Ishikawa (cell line): ENCODE data around the gene BIRC5.
A peak's percentile ranks its signal among the peaks of the same experiment; 100 is the strongest.

Experiments used
- CEBPB ChIP-seq: IDR thresholded peaks from 2 replicates; pipeline ENCODE4 v1.6.1; 2012
- CREB1 ChIP-seq: IDR thresholded peaks from 2 replicates; pipeline ENCODE4 v1.6.1; 2012; ENCODE audit warnings: low read depth
- EGR1 ChIP-seq: IDR thresholded peaks from 2 replicates; pipeline ENCODE4 v1.6.1; 2012
- EP300 ChIP-seq: IDR thresholded peaks from 2 replicates; pipeline ENCODE4 v1.6.1; 2012; ENCODE audit warnings: borderline replicate concordance
- FOXM1 ChIP-seq: IDR thresholded peaks from 2 replicates; pipeline ENCODE4 v1.6.1; 2012; ENCODE audit warnings: low read depth, borderline replicate concordance
- MAX ChIP-seq: IDR thresholded peaks from 2 replicates; pipeline ENCODE4 v1.6.1; 2012
- NFIC ChIP-seq: IDR thresholded peaks from 2 replicates; pipeline ENCODE4 v1.6.1; 2012
- RAD21 ChIP-seq: IDR thresholded peaks from 2 replicates; pipeline ENCODE4 v1.6.1; 2012; ENCODE audit warnings: low read depth
- REST ChIP-seq: IDR thresholded peaks from 2 replicates; pipeline ENCODE4 v1.6.1; 2012; ENCODE audit warnings: low read depth, mild to moderate bottlenecking
- TAF1 ChIP-seq: IDR thresholded peaks from 2 replicates; pipeline ENCODE4 v1.6.1; 2012; ENCODE audit warnings: low read depth, mild to moderate bottlenecking
- TCF12 ChIP-seq: IDR thresholded peaks from 2 replicates; pipeline ENCODE4 v1.6.1; 2012; ENCODE audit warnings: low read depth
- TEAD4 ChIP-seq: IDR thresholded peaks from 2 replicates; pipeline ENCODE4 v1.6.1; 2012
- USF1 ChIP-seq: IDR thresholded peaks from 2 replicates; pipeline ENCODE4 v1.6.1; 2012
- YY1 ChIP-seq: IDR thresholded peaks from 2 replicates; pipeline ENCODE4 v1.6.1; 2012; ENCODE audit warnings: low read depth
- ZBTB7A ChIP-seq: IDR thresholded peaks from 2 replicates; pipeline ENCODE4 v1.6.1; 2012; ENCODE audit warnings: low read depth

Gene BIRC5

GRCh38 chr17:78168903-78169793, 44.9 kb upstream of the BIRC5 start:
- 0 out of 2 replicates have a peak, but pooled peaks have one; percentile 2 for TF ChIP-seq TCF12
- 0 out of 2 replicates have a peak, but pooled peaks have one; percentile 44 for TF ChIP-seq MAX
- 0 out of 2 replicates have a peak, but pooled peaks have one; percentile 61 for TF ChIP-seq ZBTB7A
- TF ChIP-seq FOXM1 = no peak
- no peak for TF ChIP-seq EGR1
- TF ChIP-seq USF1 = peak; percentile 43
- TF ChIP-seq EP300 = no peak
- TF ChIP-seq REST = no peak
- TF ChIP-seq NFIC = no peak
- no peak for TF ChIP-seq RAD21
- TF ChIP-seq TEAD4 = no peak
- 0 out of 2 replicates have a peak, but pooled peaks have one; percentile 31 for TF ChIP-seq YY1
- no peak for TF ChIP-seq TAF1
- TF ChIP-seq CEBPB = no peak
- TF ChIP-seq CREB1 = no peak

GRCh38 chr17:78170692-78171590, 43.1 kb upstream of the BIRC5 start:
- TF ChIP-seq ZBTB7A (peak; percentile 34; the same call in 1 of the 2 replicates), EGR1 (no peak)

- TF ChIP-seq EP300 (0 out of 2 replicates have a peak, but pooled peaks have one; percentile 11), CREB1 (no peak)
These were observed 41.6 kb upstream of the BIRC5 start for GRCh38 chr17:78172249-78173051.

GRCh38 chr17:78173097-78173715, 40.8 kb upstream of the BIRC5 start:
- TF ChIP-seq USF1 (no peak), REST (no peak), CREB1 (no peak), RAD21 (no peak), CEBPB (no peak), TAF1 (no peak), NFIC (no peak)

- TF ChIP-seq CREB1 = no peak
- TF ChIP-seq RAD21 = peak; percentile 53; the same call in 1 of the 2 replicates
- TF ChIP-seq MAX = peak; percentile 68
- TF ChIP-seq TEAD4 = no peak
- 0 out of 2 replicates have a peak, but pooled peaks have one; percentile 13 for TF ChIP-seq EP300
- TF ChIP-seq FOXM1 = no peak
- 0 out of 2 replicates have a peak, but pooled peaks have one; percentile 14 for TF ChIP-seq TCF12
These were observed 39.6 kb upstream of the BIRC5 start for GRCh38 chr17:78174346-78174869.
